Cerebellar nuclear complex (tissue), 1 donor: ENCODE data around the gene BLVRA.

Source experiments
- DNase-seq, 2 experiments: peaks; one replicate each; lab custom pipeline; 2025; lab: John Stamatoyannopoulos, UW

BLVRA gene

GRCh38 chr7:43750016-43750887 is 8.2 kb upstream of the BLVRA start:
- DNase-seq = no peak

GRCh38 chr7:43752411-43752810 is 6.1 kb upstream of the BLVRA start:
- DNase-seq = no peak

GRCh38 chr7:43753271-43753810 is 5.1 kb upstream of the BLVRA start:
- no peak for DNase-seq

GRCh38 chr7:43753843-43754242 is 4.6 kb upstream of the BLVRA start:
- DNase-seq = no peak

- no peak for DNase-seq
Measured at GRCh38 chr7:43754596-43754995, 3.9 kb upstream of the BLVRA start.

- DNase-seq = no peak
Measured at GRCh38 chr7:43756368-43757072, 2.0 kb upstream of the BLVRA start.

GRCh38 chr7:43757073-43757720 is 1.3 kb upstream of the BLVRA start:
- no peak for DNase-seq

- no peak for DNase-seq
Measured at GRCh38 chr7:43758822-43759683, 573 bp downstream of the BLVRA start.

- DNase-seq = no peak
Measured at GRCh38 chr7:43760861-43761260, 2.4 kb downstream of the BLVRA start.

GRCh38 chr7:43761382-43761781 is 2.9 kb downstream of the BLVRA start:
- no peak for DNase-seq

- DNase-seq = no peak
Measured at GRCh38 chr7:43761938-43762692, 3.6 kb downstream of the BLVRA start.

- no peak for DNase-seq
Measured at GRCh38 chr7:43763183-43763582, 4.7 kb downstream of the BLVRA start.

GRCh38 chr7:43764039-43764761 is 5.7 kb downstream of the BLVRA start:
- DNase-seq = no peak

GRCh38 chr7:43764807-43765491 is 6.5 kb downstream of the BLVRA start:
- no peak for DNase-seq

- DNase-seq = no peak
Measured at GRCh38 chr7:43766564-43766963, 8.1 kb downstream of the BLVRA start.

GRCh38 chr7:43767311-43767710 is 8.8 kb downstream of the BLVRA start:
- DNase-seq = no peak

GRCh38 chr7:43768201-43768886 is 9.9 kb downstream of the BLVRA start:
- no peak for DNase-seq

- no peak for DNase-seq
Measured at GRCh38 chr7:43768887-43769272, 10.4 kb downstream of the BLVRA start.

GRCh38 chr7:43769281-43769680 is 10.8 kb downstream of the BLVRA start:
- DNase-seq = no peak
